K562 (cell line): Measurements from ENCODE around the gene NFATC4.
A peak's percentile ranks its signal among the peaks of the same experiment; 100 is the strongest.

ENCODE experiments used
- CBX3 ChIP-seq, 2 experiments: IDR thresholded peaks; 1 replicate in 1 of 2; 2 replicates in 1 of 2; pipeline ENCODE4 v1.6.1; 2012; ENCODE audit warnings: inconsistent platforms in 2 of 2, low read length in 2 of 2, borderline replicate concordance in 1 of 2, control low read depth in 1 of 2
- LEF1 ChIP-seq: fragments of 450-650 bp; IDR thresholded peaks from 2 replicates; pipeline ENCODE4 v1.6.1; 2016; ENCODE audit warnings: mild to moderate bottlenecking
- PHB2 ChIP-seq: fragments of 450-650 bp; IDR thresholded peaks from 2 replicates; pipeline ENCODE4 v1.6.1; 2017; ENCODE audit warnings: low read depth
- POLR2AphosphoS5 ChIP-seq: IDR thresholded peaks from 2 replicates; pipeline ENCODE4 v1.6.1; 2011; ENCODE audit warnings: mild to moderate bottlenecking, low read depth, low read length, moderate library complexity; ENCODE audit not compliant: control insufficient read depth, insufficient read depth
- PYGO2 ChIP-seq: fragments of 450-650 bp; IDR thresholded peaks from 2 replicates; pipeline ENCODE4 v1.6.1; 2016; ENCODE audit warnings: mild to moderate bottlenecking, missing genetic modification characterization, moderate library complexity, missing compliant biosample characterization
- SP1 ChIP-seq: sonication (generic); formaldehyde crosslinking; IDR thresholded peaks from 2 replicates; pipeline ENCODE4 v1.8.1; 2022; ENCODE audit warnings: mild to moderate bottlenecking, missing genetic modification reagents
- SREBF2 ChIP-seq: sonication (generic); formaldehyde crosslinking; IDR thresholded peaks from 2 replicates; pipeline ENCODE4 v1.4.0; 2020; ENCODE audit warnings: mild to moderate bottlenecking, missing genetic modification reagents
- TAF15 ChIP-seq: fragments of 200-400 bp; formaldehyde crosslinking; IDR thresholded peaks from 2 replicates; pipeline ENCODE4 v1.6.1; 2017; ENCODE audit warnings: mild to moderate bottlenecking, low read depth, low read length, moderate library complexity
- ZNF431 ChIP-seq: sonication (generic); formaldehyde crosslinking; IDR thresholded peaks from 2 replicates; pipeline ENCODE4 v1.8.0; 2022; ENCODE audit warnings: mild to moderate bottlenecking, missing genetic modification reagents
- TF ChIP-seq, protein P1 (sequence below): sonication (generic); formaldehyde crosslinking; IDR thresholded peaks from 2 replicates; pipeline ENCODE4 v1.8.0; 2023; ENCODE audit warnings: mild to moderate bottlenecking, missing genetic modification reagents
- TF ChIP-seq, protein P2 (sequence below): sonication (generic); formaldehyde crosslinking; IDR thresholded peaks from 2 replicates; pipeline ENCODE4 v1.5.0; 2020; ENCODE audit warnings: missing genetic modification reagents
- TF ChIP-seq, protein P3 (sequence below), 3 experiments: IDR thresholded peaks in 2 of 3; conservative IDR thresholded peaks in 1 of 3; 2 replicates each; pipeline ENCODE4 v1.5.1; 2011 to 2012; ENCODE audit warnings: low read length in 3 of 3, mild to moderate bottlenecking in 3 of 3, control low read depth in 2 of 3, improper control_type of control experiment in 1 of 3, inconsistent platforms in 1 of 3, low read depth in 1 of 3, mixed read lengths in 1 of 3, moderate library complexity in 1 of 3; ENCODE audit not compliant: insufficient read depth in 2 of 3

DNA sequence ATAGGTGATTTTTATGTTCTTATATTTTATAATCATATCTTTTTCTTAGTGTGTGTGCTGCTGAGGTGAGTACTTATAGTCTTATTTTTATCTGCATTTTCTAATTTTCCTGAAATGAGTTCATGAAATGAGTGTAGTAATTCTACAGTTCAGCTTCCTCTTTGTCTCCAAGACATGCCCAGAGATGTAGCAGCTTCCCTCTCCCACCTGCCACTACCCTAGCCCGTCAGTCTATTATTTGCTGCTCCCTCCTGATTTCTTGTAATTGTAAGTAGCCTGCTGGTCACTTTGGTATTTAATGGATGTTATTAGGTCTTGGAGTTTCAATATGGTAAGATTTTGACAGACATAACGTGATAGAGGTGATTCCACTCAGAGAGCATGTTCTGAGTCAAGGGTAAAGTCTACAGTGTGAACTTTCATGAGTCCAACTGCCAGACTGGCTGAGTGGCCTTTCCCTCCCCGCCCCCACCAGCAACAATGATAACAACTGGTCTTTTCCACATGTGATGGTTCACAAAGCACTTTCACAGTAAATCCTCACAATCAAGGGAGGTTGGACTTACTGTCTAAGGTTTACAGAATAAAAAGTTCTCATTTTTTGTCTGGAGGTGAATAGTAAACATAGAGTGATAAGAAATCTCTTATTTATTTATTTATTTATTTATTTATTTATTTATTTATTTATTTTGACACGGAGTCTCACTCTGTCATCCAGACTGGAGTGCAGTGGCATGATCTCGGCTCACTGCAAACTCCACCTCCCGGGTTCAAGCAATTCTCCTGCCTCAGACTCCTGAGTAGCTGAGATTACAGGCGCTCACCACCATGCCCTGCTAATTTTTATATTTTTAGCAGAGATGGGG, 24.0 kb upstream of the NFATC4 start:
- TF ChIP-seq, protein P1, sequence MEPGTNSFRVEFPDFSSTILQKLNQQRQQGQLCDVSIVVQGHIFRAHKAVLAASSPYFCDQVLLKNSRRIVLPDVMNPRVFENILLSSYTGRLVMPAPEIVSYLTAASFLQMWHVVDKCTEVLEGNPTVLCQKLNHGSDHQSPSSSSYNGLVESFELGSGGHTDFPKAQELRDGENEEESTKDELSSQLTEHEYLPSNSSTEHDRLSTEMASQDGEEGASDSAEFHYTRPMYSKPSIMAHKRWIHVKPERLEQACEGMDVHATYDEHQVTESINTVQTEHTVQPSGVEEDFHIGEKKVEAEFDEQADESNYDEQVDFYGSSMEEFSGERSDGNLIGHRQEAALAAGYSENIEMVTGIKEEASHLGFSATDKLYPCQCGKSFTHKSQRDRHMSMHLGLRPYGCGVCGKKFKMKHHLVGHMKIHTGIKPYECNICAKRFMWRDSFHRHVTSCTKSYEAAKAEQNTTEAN: no peak
- TF ChIP-seq POLR2AphosphoS5: no peak
- TF ChIP-seq SP1: no peak
- TF ChIP-seq, protein P2, sequence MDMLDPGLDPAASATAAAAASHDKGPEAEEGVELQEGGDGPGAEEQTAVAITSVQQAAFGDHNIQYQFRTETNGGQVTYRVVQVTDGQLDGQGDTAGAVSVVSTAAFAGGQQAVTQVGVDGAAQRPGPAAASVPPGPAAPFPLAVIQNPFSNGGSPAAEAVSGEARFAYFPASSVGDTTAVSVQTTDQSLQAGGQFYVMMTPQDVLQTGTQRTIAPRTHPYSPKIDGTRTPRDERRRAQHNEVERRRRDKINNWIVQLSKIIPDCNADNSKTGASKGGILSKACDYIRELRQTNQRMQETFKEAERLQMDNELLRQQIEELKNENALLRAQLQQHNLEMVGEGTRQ (CRISPR knock-in tag): no peak
- no peak for TF ChIP-seq TAF15
- no peak for TF ChIP-seq CBX3 (IDR thresholded peaks at IDR 0.05; ENCODE audit: borderline replicate concordance in 1 of 2, low read length in 2 of 2)
- TF ChIP-seq ZNF431: no peak
- no peak for TF ChIP-seq PHB2
- TF ChIP-seq SREBF2 (CRISPR knock-in tag): no peak
- no peak for TF ChIP-seq PYGO2 (tag)
- TF ChIP-seq LEF1: peak; percentile 39; the same call in 1 of the 2 replicates
- TF ChIP-seq, protein P3, sequence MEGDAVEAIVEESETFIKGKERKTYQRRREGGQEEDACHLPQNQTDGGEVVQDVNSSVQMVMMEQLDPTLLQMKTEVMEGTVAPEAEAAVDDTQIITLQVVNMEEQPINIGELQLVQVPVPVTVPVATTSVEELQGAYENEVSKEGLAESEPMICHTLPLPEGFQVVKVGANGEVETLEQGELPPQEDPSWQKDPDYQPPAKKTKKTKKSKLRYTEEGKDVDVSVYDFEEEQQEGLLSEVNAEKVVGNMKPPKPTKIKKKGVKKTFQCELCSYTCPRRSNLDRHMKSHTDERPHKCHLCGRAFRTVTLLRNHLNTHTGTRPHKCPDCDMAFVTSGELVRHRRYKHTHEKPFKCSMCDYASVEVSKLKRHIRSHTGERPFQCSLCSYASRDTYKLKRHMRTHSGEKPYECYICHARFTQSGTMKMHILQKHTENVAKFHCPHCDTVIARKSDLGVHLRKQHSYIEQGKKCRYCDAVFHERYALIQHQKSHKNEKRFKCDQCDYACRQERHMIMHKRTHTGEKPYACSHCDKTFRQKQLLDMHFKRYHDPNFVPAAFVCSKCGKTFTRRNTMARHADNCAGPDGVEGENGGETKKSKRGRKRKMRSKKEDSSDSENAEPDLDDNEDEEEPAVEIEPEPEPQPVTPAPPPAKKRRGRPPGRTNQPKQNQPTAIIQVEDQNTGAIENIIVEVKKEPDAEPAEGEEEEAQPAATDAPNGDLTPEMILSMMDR (IDR thresholded peaks at IDR 0.05 in 2 of 3, conservative IDR thresholded peaks at IDR 0.05 in 1 of 3; ENCODE audit: insufficient read depth in 2 of 3, low read depth in 1 of 3, low read length in 3 of 3): no peak
